LNCaP clone FGC (cell line): ENCODE results near the gene PEX11G.

ENCODE experiments used
- DNase-seq: peaks from one replicate; pipeline ENCODE4 v3.0.0-alpha.2; 2011; ENCODE audit warnings: low read depth
- H3K4me3 ChIP-seq: 2 replicates; pipeline ENCODE4 v1.5.1; 2011; ENCODE audit warnings: mild to moderate bottlenecking, low read depth, low read length, control low read depth
- TF ChIP-seq, protein P1 (sequence below): IDR thresholded peaks from 2 replicates; pipeline ENCODE4 v1.5.1; 2012; ENCODE audit warnings: mild to moderate bottlenecking; ENCODE audit not compliant: control insufficient read depth, insufficient read depth; ENCODE audit errors: extremely low read depth

Gene PEX11G

GRCh38 chr19:7480222-7480969 lies 8.4 kb downstream of the PEX11G start:
- TF ChIP-seq, protein P1, sequence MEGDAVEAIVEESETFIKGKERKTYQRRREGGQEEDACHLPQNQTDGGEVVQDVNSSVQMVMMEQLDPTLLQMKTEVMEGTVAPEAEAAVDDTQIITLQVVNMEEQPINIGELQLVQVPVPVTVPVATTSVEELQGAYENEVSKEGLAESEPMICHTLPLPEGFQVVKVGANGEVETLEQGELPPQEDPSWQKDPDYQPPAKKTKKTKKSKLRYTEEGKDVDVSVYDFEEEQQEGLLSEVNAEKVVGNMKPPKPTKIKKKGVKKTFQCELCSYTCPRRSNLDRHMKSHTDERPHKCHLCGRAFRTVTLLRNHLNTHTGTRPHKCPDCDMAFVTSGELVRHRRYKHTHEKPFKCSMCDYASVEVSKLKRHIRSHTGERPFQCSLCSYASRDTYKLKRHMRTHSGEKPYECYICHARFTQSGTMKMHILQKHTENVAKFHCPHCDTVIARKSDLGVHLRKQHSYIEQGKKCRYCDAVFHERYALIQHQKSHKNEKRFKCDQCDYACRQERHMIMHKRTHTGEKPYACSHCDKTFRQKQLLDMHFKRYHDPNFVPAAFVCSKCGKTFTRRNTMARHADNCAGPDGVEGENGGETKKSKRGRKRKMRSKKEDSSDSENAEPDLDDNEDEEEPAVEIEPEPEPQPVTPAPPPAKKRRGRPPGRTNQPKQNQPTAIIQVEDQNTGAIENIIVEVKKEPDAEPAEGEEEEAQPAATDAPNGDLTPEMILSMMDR: no peak
- no peak for DNase-seq
- H3K4me3 ChIP-seq: no peak overlapping the region

DNA sequence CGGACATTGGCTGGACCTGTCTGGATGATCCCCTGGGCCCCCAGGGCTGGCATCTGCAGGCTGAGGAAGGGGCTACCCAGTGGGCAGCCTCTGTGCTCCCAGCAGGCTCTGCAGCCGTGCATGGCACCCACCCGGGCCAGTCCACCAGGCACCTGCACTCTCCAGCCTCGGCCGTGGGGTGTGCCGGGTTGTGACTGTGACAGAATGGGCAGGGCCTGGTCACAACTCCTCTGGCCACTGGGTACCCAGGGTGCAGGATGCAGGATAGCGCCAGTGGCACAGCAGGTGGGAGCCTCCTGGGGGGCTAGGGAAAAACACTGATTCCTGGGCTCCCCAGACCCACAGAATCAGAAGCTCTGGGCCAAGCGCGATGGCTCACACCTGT lies 10.0 kb downstream of the PEX11G start:
- no peak for DNase-seq
- no peak overlapping the region for H3K4me3 ChIP-seq
- TF ChIP-seq, protein P1: no peak

GRCh38 chr19:7478173-7478842 lies 10.5 kb downstream of the PEX11G start:
- DNase-seq: no peak
- TF ChIP-seq, protein P1: no peak
- no peak overlapping the region for H3K4me3 ChIP-seq

DNA sequence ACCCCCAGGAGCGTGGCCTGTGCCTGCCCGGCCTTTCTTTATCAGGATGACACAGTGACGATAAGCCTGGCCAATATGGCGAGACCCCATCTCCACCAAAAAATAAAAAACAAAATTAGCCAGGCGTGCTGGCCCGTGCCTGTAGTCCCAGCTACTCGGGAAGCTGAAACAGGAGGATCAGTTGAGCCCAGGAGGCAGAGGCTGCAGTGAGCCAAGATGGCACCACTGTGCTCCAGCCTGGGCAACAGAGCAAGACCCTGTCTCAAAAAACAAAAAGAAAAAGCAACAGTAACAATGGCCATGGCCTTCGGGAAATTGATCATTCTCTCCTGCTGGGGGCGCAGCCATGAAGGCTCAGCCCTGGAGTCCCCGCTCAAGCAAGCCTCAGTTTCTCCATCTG lies 11.1 kb downstream of the PEX11G start:
- no peak for DNase-seq
- no peak overlapping the region for H3K4me3 ChIP-seq
- TF ChIP-seq, protein P1: no peak

GRCh38 chr19:7476777-7477494 lies 11.9 kb downstream of the PEX11G start:
- H3K4me3 ChIP-seq: no peak overlapping the region
- DNase-seq: no peak
- TF ChIP-seq, protein P1: no peak

DNA sequence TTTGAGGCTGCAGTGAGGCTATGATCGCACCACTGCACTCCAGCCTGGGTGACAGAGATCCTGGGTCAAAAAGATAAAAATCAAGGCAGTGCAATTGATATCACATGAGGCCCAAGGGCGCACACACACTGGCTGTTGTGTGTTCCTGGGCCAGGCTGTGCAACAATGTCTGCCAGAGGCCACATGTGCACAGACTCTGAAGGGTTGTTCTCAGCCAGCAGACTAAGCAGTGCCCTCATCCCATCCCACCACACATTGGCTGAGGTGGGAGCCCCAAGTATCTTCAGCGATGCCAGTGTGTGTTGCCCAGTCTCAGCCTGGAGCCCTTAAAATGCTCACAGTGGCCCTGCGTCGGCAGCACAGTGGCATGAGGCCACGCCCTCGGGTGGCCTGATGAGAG lies 12.6 kb downstream of the PEX11G start:
- TF ChIP-seq, protein P1: no peak
- no peak for DNase-seq
- no peak overlapping the region for H3K4me3 ChIP-seq
